Loucy (cell line): Measurements from ENCODE around the gene TRIM43.

Experiments used
- H2AFZ ChIP-seq: fragments of 200-600 bp; sonication (generic); 2 replicates; pipeline ENCODE4 v1.6.0; 2016; ENCODE audit warnings: antibody characterized with exemption, mild to moderate bottlenecking, low read length, moderate library complexity
- H3F3A ChIP-seq: fragments of 200-600 bp; 2 replicates; pipeline ENCODE4 v1.6.0; 2016; ENCODE audit warnings: antibody characterized with exemption, low read depth, mild to moderate bottlenecking
- H3K27me3 ChIP-seq: fragments of 200-600 bp; sonication (generic); 2 replicates; pipeline ENCODE4 v1.6.1; 2014; ENCODE audit warnings: low read length, mild to moderate bottlenecking; ENCODE audit not compliant: insufficient read depth, poor library complexity, severe bottlenecking
- H3K36me3 ChIP-seq: fragments of 200-600 bp; sonication (generic); 2 replicates; pipeline ENCODE4 v1.6.1; 2016; ENCODE audit warnings: low read length; ENCODE audit not compliant: insufficient read depth
- H3K4me1 ChIP-seq: fragments of 200-600 bp; sonication (generic); 2 replicates; pipeline ENCODE4 v1.5.1; 2014; ENCODE audit warnings: low read length, mild to moderate bottlenecking; ENCODE audit not compliant: insufficient read depth, poor library complexity, severe bottlenecking
- H3K4me2 ChIP-seq: fragments of 200-600 bp; sonication (generic); 2 replicates; pipeline ENCODE4 v1.6.0; 2014; ENCODE audit warnings: antibody characterized with exemption, low read length, low read depth, mild to moderate bottlenecking; ENCODE audit not compliant: poor library complexity, severe bottlenecking
- H3K4me3 ChIP-seq: fragments of 200-600 bp; sonication (generic); 2 replicates; pipeline ENCODE4 v1.5.1; 2014; ENCODE audit warnings: low read length, mild to moderate bottlenecking, mixed read lengths; ENCODE audit not compliant: poor library complexity, severe bottlenecking
- H3K79me2 ChIP-seq: fragments of 200-600 bp; sonication (generic); 2 replicates; pipeline ENCODE4 v1.6.1; 2014; ENCODE audit warnings: low read length; ENCODE audit not compliant: insufficient read depth
- H3K9ac ChIP-seq: fragments of 200-600 bp; sonication (generic); 2 replicates; pipeline ENCODE4 v1.6.0; 2014; ENCODE audit warnings: mild to moderate bottlenecking, low read depth, low read length, moderate library complexity; ENCODE audit not compliant: poor library complexity, severe bottlenecking
- H3K9me2 ChIP-seq: fragments of 200-600 bp; sonication (generic); replicated peaks from 2 replicates; pipeline ENCODE4 v1.6.1; 2016; ENCODE audit warnings: low read depth, low read length, mixed read lengths
- H3K9me3 ChIP-seq: fragments of 200-600 bp; sonication (generic); 2 replicates; pipeline ENCODE4 v1.6.1; 2014; ENCODE audit warnings: mild to moderate bottlenecking, antibody characterized with exemption, low read length, low read depth; ENCODE audit not compliant: insufficient read depth
- H4K20me1 ChIP-seq: fragments of 200-600 bp; sonication (generic); 2 replicates; pipeline ENCODE4 v1.6.0; 2014; ENCODE audit warnings: antibody characterized with exemption, low read length, mild to moderate bottlenecking; ENCODE audit not compliant: insufficient read depth, poor library complexity, severe bottlenecking
- CTCF ChIP-seq: fragments of 200-600 bp; sonication (generic); conservative IDR thresholded peaks from 2 replicates; pipeline ENCODE4 v1.5.1; 2014; ENCODE audit warnings: mild to moderate bottlenecking, antibody characterized with exemption, low read length
- EZH2phosphoT487 ChIP-seq: fragments of 200-600 bp; IDR thresholded peaks from 2 replicates; pipeline ENCODE4 v1.6.1; 2018; ENCODE audit warnings: antibody characterized with exemption, mild to moderate bottlenecking, moderate library complexity, borderline replicate concordance

Gene TRIM43

GRCh38 chr2:95573866-95574265, 17.9 kb upstream of the TRIM43 start:
- H3K36me3 ChIP-seq, result no peaks in the 10 kb centered on the region
- no peak overlapping the region for H2AFZ ChIP-seq
- H3K9ac ChIP-seq, result no peak overlapping the region
- no peaks in the 10 kb centered on the region for H3K4me1 ChIP-seq
- no peaks in the 10 kb centered on the region for H3K9me2 ChIP-seq
- no peak overlapping the region for H3K4me3 ChIP-seq
- H3K9me3 ChIP-seq, result no peaks in the 10 kb centered on the region
- H3K4me2 ChIP-seq, result no peak overlapping the region
- TF ChIP-seq EZH2phosphoT487 (no peak), CTCF (no peak)
- H3F3A ChIP-seq, result no peaks in the 10 kb centered on the region
- H3K79me2 ChIP-seq, result no peaks in the 10 kb centered on the region
- H3K27me3 ChIP-seq, result peaks cover 7% of the 10 kb centered on the region
- no peaks in the 10 kb centered on the region for H4K20me1 ChIP-seq

GRCh38 chr2:95574506-95574905, 17.3 kb upstream of the TRIM43 start:
- Histone ChIP-seq H3K27me3 (peaks cover 5% of the 10 kb centered on the region), H2AFZ (no peak overlapping the region), H3K4me3 (no peak overlapping the region), H3K9me2 (no peaks in the 10 kb centered on the region), H3K9ac (no peak overlapping the region), H3F3A (no peaks in the 10 kb centered on the region), H4K20me1 (no peaks in the 10 kb centered on the region), H3K9me3 (no peaks in the 10 kb centered on the region), H3K36me3 (no peaks in the 10 kb centered on the region), H3K4me1 (no peaks in the 10 kb centered on the region), H3K79me2 (no peaks in the 10 kb centered on the region), H3K4me2 (no peak overlapping the region)
- TF ChIP-seq CTCF (no peak), EZH2phosphoT487 (no peak)

- Histone ChIP-seq H3K36me3 (no peaks in the 10 kb centered on the region), H3K4me2 (no peak overlapping the region), H3K79me2 (no peaks in the 10 kb centered on the region), H3K4me1 (no peaks in the 10 kb centered on the region), H4K20me1 (no peaks in the 10 kb centered on the region), H3F3A (no peaks in the 10 kb centered on the region), H3K4me3 (no peak overlapping the region), H2AFZ (no peak overlapping the region), H3K27me3 (peaks cover 3% of the 10 kb centered on the region), H3K9ac (no peak overlapping the region), H3K9me3 (no peaks in the 10 kb centered on the region), H3K9me2 (no peaks in the 10 kb centered on the region)
- TF ChIP-seq EZH2phosphoT487 (no peak), CTCF (no peak)
These were observed 15.9 kb upstream of the TRIM43 start for GRCh38 chr2:95575857-95576256.
